Heart left ventricle (tissue), 13 donors: ENCODE results near the gene PRKAG2.

ENCODE experiments used
- CTCF ChIP-seq, 12 donors: fragments of 200-600 bp; sonication (generic) in 4 of 12; IDR thresholded peaks; one replicate each; pipeline versions ENCODE4 v1.5.0 to v1.8.0; 2018 to 2022; ENCODE audit warnings: antibody characterized with exemption in 12 of 12, mild to moderate bottlenecking in 5 of 12
- POLR2A ChIP-seq, 2 donors: fragments of 450-650 bp; IDR thresholded peaks; one replicate each; pipeline ENCODE4 v1.6.1; 2017; ENCODE audit warnings: antibody characterized with exemption in 2 of 2, mild to moderate bottlenecking in 2 of 2, moderate library complexity in 2 of 2
- donor health status: ischemic (EF 13 %, LVEDD 7.1; RV severe dilation, severe dysfunction).
- donor health status: DM: no; HTN: yes; CAD: no.
- donor health status: DM: no; HTN: no; CAD: no.
- donor health status: ischemic (EF 25% LVEDD 6.9; RV normal size, moderate dysfunction).
- donor health status: ischemic (EF 25% LVEDD 5.7; RV mildly dilated, moderate dysfunction).
- donor health status: ischemic (EF 35%, LVEDD 5.7; RV mildly dilated, moderate dysfunction).
- donor health status: nonischemic (EF 11% LVEDD 7.7; RV severe dilation, severe dysfunction).
- donor health status: DM: yes; HTN: yes; CAD: no.
- donor health status: PGD.
- donor health status: ischemic (EF 29% LVEDD 5.4; RV normal size, mild dysfunction).
- donor health status: nonischemic (EF 23%, LVEDD 6.1; RV moderate dilation, normal function).

DNA sequence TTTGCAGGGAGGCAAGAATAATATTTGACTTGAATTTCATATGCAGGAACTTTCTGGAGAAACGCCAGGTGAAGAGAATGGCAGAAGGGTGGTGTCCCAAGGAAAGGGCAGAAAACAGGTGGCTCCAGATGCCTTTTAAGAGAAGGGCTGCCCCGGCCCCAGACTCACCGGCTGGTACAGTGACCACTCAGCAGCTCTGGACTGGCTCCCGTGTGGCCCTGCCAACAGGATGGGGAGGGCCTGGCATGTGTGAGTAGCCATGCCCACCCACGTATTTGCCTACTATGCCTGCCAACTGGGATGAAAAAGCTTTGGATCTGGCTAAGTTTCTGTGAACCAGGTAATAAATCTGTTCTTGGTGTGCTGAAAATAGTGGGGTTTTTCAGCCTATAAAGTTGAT lies 159.5 kb downstream of the PRKAG2 start:
- TF ChIP-seq CTCF (IDR thresholded peaks at IDR 0.05), result no peak
- TF ChIP-seq POLR2A (IDR thresholded peaks at IDR 0.05), result no peak
